ENCODE measurements around the gene FCSK.
"Not testable (repeated sequence)": the region's sequence is repeated elsewhere in the genome, so short reads cannot be mapped to it uniquely, and the experiment has no call there.

The FCSK gene

GRCh38 chr16:70440009-70440692 lies 14.2 kb upstream of the FCSK start:
- no peak overlapping the region for H3K4me3 ChIP-seq (ENCODE audit: low read length)
- DNase-seq (ENCODE audit: low read depth): no peak
- no peak for TF ChIP-seq CTCF (conservative IDR thresholded peaks at IDR 0.05; ENCODE audit: low read depth, low read length)

- DNase-seq (ENCODE audit: low read depth): no peak
- H3K4me3 ChIP-seq (ENCODE audit: low read length): no peak overlapping the region
- no peak for TF ChIP-seq CTCF (conservative IDR thresholded peaks at IDR 0.05; ENCODE audit: low read depth, low read length)
Measured at GRCh38 chr16:70441406-70441990, 12.9 kb upstream of the FCSK start.

GRCh38 chr16:70442344-70442743 lies 12.1 kb upstream of the FCSK start:
- DNase-seq (ENCODE audit: low read depth): no peak
- no peak overlapping the region for H3K4me3 ChIP-seq (ENCODE audit: low read length)
- no peak for TF ChIP-seq CTCF (conservative IDR thresholded peaks at IDR 0.05; ENCODE audit: low read depth, low read length)

- no peak for DNase-seq (ENCODE audit: low read depth)
- no peak overlapping the region for H3K4me3 ChIP-seq (ENCODE audit: low read length)
- TF ChIP-seq CTCF (conservative IDR thresholded peaks at IDR 0.05; ENCODE audit: low read depth, low read length): no peak
Measured at GRCh38 chr16:70444249-70445063, 9.9 kb upstream of the FCSK start.

GRCh38 chr16:70448075-70448474 lies 6.3 kb upstream of the FCSK start:
- DNase-seq (ENCODE audit: low read depth): no peak
- H3K4me3 ChIP-seq (ENCODE audit: low read length): no peak overlapping the region
- TF ChIP-seq CTCF (conservative IDR thresholded peaks at IDR 0.05; ENCODE audit: low read depth, low read length): no peak

GRCh38 chr16:70450142-70451003 lies 4.0 kb upstream of the FCSK start:
- DNase-seq (ENCODE audit: low read depth); H3K4me3 ChIP-seq (ENCODE audit: low read length): not testable (repeated sequence)

- not testable (repeated sequence) for DNase-seq (ENCODE audit: low read depth); H3K4me3 ChIP-seq (ENCODE audit: low read length)
Measured at GRCh38 chr16:70451004-70451340, 3.4 kb upstream of the FCSK start.

Measured in retinal pigment epithelial cell (primary cell).